Stimulated activated naive CD4-positive, alpha-beta T cell (primary cell): ENCODE results near the gene ENHO.
A peak's percentile ranks its signal among the peaks of the same experiment; 100 is the strongest.

ENCODE experiments used
- DNase-seq, 6 experiments: peaks; one replicate each; lab custom pipeline; 2025; lab: John Stamatoyannopoulos, UW

ENHO gene

GRCh38 chr9:34522971-34523797, at the start of gene ENHO:
Gene ENHO, minus strand, starts transcription at chr9:34522990. Its CDS starts 1,295 bp downstream, at chr9:34521695.
- peak; percentile 78 to 92 (median 87) for DNase-seq

GRCh38 chr9:34572092-34572491, 49.3 kb upstream of the ENHO start:
- DNase-seq, result no peak

GRCh38 chr9:34571481-34571810, 48.7 kb upstream of the ENHO start:
- no peak for DNase-seq

GRCh38 chr9:34570809-34571480, 48.2 kb upstream of the ENHO start:
- no peak for DNase-seq

- DNase-seq, result no peak
These were observed 47.6 kb upstream of the ENHO start for GRCh38 chr9:34570376-34570775.

- no peak for DNase-seq
These were observed 46.0 kb upstream of the ENHO start for GRCh38 chr9:34568774-34569173.

- DNase-seq, result no peak
These were observed 45.3 kb upstream of the ENHO start for GRCh38 chr9:34568133-34568532.

- DNase-seq, result no peak
These were observed 44.2 kb upstream of the ENHO start for GRCh38 chr9:34566972-34567371.

GRCh38 chr9:34566322-34566721, 43.5 kb upstream of the ENHO start:
- DNase-seq, result no peak

- no peak for DNase-seq
These were observed 43.1 kb upstream of the ENHO start for GRCh38 chr9:34565856-34566255.

GRCh38 chr9:34564617-34565016, 41.8 kb upstream of the ENHO start:
- no peak for DNase-seq

GRCh38 chr9:34563262-34563661, 40.5 kb upstream of the ENHO start:
- no peak for DNase-seq

GRCh38 chr9:34562135-34562745, 39.5 kb upstream of the ENHO start:
- no peak for DNase-seq

GRCh38 chr9:34560599-34561214, 37.9 kb upstream of the ENHO start:
- no peak for DNase-seq

GRCh38 chr9:34559624-34560455, 37.0 kb upstream of the ENHO start:
- no peak for DNase-seq

- no peak for DNase-seq
These were observed 36.3 kb upstream of the ENHO start for GRCh38 chr9:34558919-34559623.

- DNase-seq, result no peak
These were observed 35.6 kb upstream of the ENHO start for GRCh38 chr9:34558364-34558763.

- no peak for DNase-seq
These were observed 34.9 kb upstream of the ENHO start for GRCh38 chr9:34557426-34558321.

- no peak for DNase-seq
These were observed 34.2 kb upstream of the ENHO start for GRCh38 chr9:34556949-34557348.

- no peak for DNase-seq
These were observed 33.2 kb upstream of the ENHO start for GRCh38 chr9:34555936-34556525.
